GM19372 (cell line): ENCODE results near the gene PTPN4.
"Not testable (repeated sequence)": the region's sequence is repeated elsewhere in the genome, so short reads cannot be mapped to it uniquely, and the experiment has no call there.

Experiments
- ATAC-seq: cut with Tn5 transposase; IDR thresholded peaks from one replicate; pipeline ENCODE4 v1.9.1; 2021; ENCODE audit warnings: mild to moderate bottlenecking, low read depth, moderate library complexity; ENCODE audit not compliant: unreplicated experiment

The PTPN4 gene

GRCh38 chr2:119929537-119929936, 169.8 kb downstream of the PTPN4 start:
- no peak for ATAC-seq

- ATAC-seq: no peak
Observed at GRCh38 chr2:119932809-119933208, 173.1 kb downstream of the PTPN4 start.

- ATAC-seq: no peak
Observed at GRCh38 chr2:119934319-119934718, 174.6 kb downstream of the PTPN4 start.

GRCh38 chr2:119937680-119938079, 178.0 kb downstream of the PTPN4 start:
- ATAC-seq: no peak

GRCh38 chr2:119939915-119940314, 180.2 kb downstream of the PTPN4 start:
- no peak for ATAC-seq

GRCh38 chr2:119940856-119941255, 181.1 kb downstream of the PTPN4 start:
- ATAC-seq: no peak

- no peak for ATAC-seq
Observed at GRCh38 chr2:119941388-119941787, 181.7 kb downstream of the PTPN4 start.

GRCh38 chr2:119941981-119942513, 182.3 kb downstream of the PTPN4 start:
- ATAC-seq: no peak

GRCh38 chr2:119943058-119943457, 183.3 kb downstream of the PTPN4 start:
- ATAC-seq: no peak

- no peak for ATAC-seq
Observed at GRCh38 chr2:119947535-119947934, 187.8 kb downstream of the PTPN4 start.

- ATAC-seq: no peak
Observed at GRCh38 chr2:119950966-119951365, 191.2 kb downstream of the PTPN4 start.

- no peak for ATAC-seq
Observed at GRCh38 chr2:119958670-119959268, 199.0 kb downstream of the PTPN4 start.

- ATAC-seq: no peak
Observed at GRCh38 chr2:119960821-119961220, 201.1 kb downstream of the PTPN4 start.

- no peak for ATAC-seq
Observed at GRCh38 chr2:119981896-119982295, 222.2 kb downstream of the PTPN4 start.

GRCh38 chr2:119982506-119982905, 222.8 kb downstream of the PTPN4 start:
- ATAC-seq: no peak

- no peak for ATAC-seq
Observed at GRCh38 chr2:119983108-119983507, 223.4 kb downstream of the PTPN4 start.

- no peak for ATAC-seq
Observed at GRCh38 chr2:119996148-119996547, 236.4 kb downstream of the PTPN4 start.

- ATAC-seq: not testable (repeated sequence)
Observed at GRCh38 chr2:119996896-119997891, 237.5 kb downstream of the PTPN4 start.

GRCh38 chr2:120001471-120001870, 241.7 kb downstream of the PTPN4 start:
- ATAC-seq: no peak

- ATAC-seq: no peak
Observed at GRCh38 chr2:120004254-120004653, 244.5 kb downstream of the PTPN4 start.

- peak; percentile 81 for ATAC-seq
Observed at GRCh38 chr2:120005834-120006521, 246.3 kb downstream of the PTPN4 start.
